PFSK-1 (cell line): ENCODE results near the gene WDPCP.

ENCODE experiments used
- FOXP2 ChIP-seq: optimal IDR thresholded peaks from 2 replicates; pipeline ENCODE3; 2011; ENCODE audit warnings: borderline replicate concordance, control low read depth, inconsistent platforms; ENCODE audit not compliant: insufficient read depth; ENCODE audit errors: extremely low read length, extremely low read depth
- POLR2AphosphoS5 ChIP-seq: IDR thresholded peaks from 2 replicates; pipeline ENCODE4 v1.6.1; 2012; ENCODE audit warnings: low read depth, mild to moderate bottlenecking, control low read depth, low read length, moderate library complexity
- SIN3A ChIP-seq: IDR thresholded peaks from 2 replicates; pipeline ENCODE4 v1.6.1; 2012; ENCODE audit warnings: mild to moderate bottlenecking, low read length, moderate library complexity, borderline replicate concordance; ENCODE audit not compliant: insufficient read depth
- TAF1 ChIP-seq: IDR thresholded peaks from 2 replicates; pipeline ENCODE4 v1.6.1; 2012; ENCODE audit warnings: low read length, control low read depth, borderline replicate concordance; ENCODE audit not compliant: insufficient read depth
- TF ChIP-seq, protein P1 (sequence below), 2 experiments: IDR thresholded peaks; 2 replicates each; pipeline versions ENCODE4 v1.6.1 to v1.8.0; 2011 to 2012; ENCODE audit warnings: low read depth in 2 of 2, low read length in 2 of 2, control low read depth in 1 of 2, inconsistent platforms in 1 of 2, mild to moderate bottlenecking in 1 of 2, moderate library complexity in 1 of 2; ENCODE audit not compliant: insufficient read depth in 1 of 2

WDPCP gene

DNA sequence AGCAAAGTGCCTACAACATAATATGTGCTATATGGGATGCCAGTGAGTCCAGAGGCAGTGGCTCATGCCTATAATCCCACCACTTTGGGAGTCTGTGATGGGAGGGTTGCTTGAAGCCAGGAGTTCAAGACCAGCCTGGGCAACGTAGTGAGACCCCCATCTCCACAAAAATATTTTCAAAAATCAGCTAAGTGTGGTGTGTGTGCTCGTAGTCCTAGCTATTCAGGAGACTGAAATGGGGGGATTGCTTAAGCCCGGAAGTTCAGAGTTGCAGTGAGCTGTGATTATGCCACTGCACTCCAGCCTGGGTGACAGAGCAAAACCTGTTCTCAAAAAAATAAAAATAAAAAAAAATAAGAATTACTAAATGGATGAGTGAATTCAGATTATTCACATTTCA, 514.3 kb downstream of the WDPCP start:
- no peak for TF ChIP-seq POLR2AphosphoS5
- TF ChIP-seq FOXP2: no peak
- TF ChIP-seq, protein P1, sequence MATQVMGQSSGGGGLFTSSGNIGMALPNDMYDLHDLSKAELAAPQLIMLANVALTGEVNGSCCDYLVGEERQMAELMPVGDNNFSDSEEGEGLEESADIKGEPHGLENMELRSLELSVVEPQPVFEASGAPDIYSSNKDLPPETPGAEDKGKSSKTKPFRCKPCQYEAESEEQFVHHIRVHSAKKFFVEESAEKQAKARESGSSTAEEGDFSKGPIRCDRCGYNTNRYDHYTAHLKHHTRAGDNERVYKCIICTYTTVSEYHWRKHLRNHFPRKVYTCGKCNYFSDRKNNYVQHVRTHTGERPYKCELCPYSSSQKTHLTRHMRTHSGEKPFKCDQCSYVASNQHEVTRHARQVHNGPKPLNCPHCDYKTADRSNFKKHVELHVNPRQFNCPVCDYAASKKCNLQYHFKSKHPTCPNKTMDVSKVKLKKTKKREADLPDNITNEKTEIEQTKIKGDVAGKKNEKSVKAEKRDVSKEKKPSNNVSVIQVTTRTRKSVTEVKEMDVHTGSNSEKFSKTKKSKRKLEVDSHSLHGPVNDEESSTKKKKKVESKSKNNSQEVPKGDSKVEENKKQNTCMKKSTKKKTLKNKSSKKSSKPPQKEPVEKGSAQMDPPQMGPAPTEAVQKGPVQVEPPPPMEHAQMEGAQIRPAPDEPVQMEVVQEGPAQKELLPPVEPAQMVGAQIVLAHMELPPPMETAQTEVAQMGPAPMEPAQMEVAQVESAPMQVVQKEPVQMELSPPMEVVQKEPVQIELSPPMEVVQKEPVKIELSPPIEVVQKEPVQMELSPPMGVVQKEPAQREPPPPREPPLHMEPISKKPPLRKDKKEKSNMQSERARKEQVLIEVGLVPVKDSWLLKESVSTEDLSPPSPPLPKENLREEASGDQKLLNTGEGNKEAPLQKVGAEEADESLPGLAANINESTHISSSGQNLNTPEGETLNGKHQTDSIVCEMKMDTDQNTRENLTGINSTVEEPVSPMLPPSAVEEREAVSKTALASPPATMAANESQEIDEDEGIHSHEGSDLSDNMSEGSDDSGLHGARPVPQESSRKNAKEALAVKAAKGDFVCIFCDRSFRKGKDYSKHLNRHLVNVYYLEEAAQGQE (IDR thresholded peaks at IDR 0.05; ENCODE audit: insufficient read depth in 1 of 2, low read depth in 2 of 2, low read length in 2 of 2): no peak
- TF ChIP-seq TAF1: no peak
- TF ChIP-seq SIN3A: no peak

DNA sequence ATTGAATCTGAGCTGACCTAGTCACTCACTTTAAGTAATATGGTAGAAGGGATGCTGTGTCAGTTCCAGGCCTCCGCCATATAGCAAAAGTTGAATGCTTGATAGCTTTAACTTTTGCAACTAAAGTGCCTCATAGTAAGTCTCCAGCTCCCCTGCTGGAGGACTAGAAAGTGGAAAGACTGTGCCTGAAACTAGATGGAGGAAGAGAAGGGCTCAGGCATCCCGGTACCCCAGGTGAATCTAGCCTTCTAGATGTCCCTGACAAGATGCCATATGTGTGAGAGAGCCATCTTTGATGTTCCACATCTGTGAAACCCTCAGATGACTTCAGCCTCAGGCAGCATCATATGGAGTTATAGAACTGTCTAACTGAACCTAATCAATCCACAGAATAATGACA, 516.6 kb downstream of the WDPCP start:
- TF ChIP-seq FOXP2: no peak
- TF ChIP-seq POLR2AphosphoS5: no peak
- no peak for TF ChIP-seq TAF1
- TF ChIP-seq, protein P1 (IDR thresholded peaks at IDR 0.05; ENCODE audit: insufficient read depth in 1 of 2, low read depth in 2 of 2, low read length in 2 of 2): no peak
- no peak for TF ChIP-seq SIN3A
